NOMO-1 treated with dmso at 0.1 percent for 144 hours (cell line): ENCODE data around the gene DET1.
"Not testable (repeated sequence)": the region's sequence is repeated elsewhere in the genome, so short reads cannot be mapped to it uniquely, and the experiment has no call there.

Experiments
- DNase-seq: peaks from one replicate; lab custom pipeline; 2025; ENCODE audit not compliant: unreplicated experiment; lab: John Stamatoyannopoulos, UW

Gene DET1

GRCh38 chr15:88498996-88499395 lies 47.5 kb downstream of the DET1 start:
- no peak for DNase-seq

DNA sequence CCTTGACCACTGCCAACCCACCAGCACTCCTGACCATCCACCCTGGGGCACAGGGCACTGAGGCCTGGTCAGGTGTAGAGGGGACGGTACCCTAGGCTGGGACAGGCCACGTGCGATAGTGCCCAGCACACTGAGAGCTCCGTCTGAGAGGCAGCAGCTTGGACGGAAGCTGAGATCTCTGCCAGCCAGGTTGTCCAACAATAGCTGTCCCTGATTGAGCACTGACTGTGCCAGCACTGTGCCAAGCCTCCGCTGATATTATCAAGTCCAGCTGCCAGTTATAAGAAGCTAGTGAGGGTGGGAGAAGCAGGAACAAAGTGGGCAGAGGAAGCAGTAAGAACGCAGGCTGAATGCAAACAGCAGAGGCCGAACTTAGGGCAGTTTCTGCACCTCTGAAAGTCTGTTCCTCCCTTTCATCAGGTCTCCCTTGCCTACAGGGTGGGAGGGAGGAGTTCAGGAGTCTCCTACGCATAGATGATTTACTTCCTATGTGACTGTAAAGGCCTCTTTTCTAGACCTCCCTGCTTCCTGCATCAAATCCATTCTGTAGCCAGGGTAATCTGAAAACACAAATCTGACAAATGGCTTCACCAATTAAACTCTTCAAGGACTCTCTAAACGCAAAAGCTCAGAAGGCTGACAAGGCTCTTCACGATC lies 49.2 kb downstream of the DET1 start:
- no peak for DNase-seq

DNA sequence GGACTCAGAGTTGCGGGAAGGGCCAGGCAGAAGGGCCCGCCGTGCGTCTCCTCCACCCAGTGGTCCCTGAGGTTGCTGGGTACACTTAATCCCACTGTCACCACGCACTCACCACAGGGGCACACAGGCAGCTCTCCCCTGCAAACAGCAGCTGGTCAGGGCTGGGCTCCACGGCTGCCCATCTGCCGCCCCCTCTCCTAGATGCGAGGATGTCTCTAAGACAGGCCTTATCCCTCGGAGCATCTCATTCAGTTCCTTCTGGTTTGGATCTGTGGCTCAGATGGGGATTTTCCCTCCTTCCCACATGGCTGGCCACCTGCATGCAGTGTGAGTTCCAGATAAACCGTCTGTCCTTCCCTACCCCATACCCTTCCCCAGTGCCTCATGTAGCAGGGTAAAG lies 52.6 kb downstream of the DET1 start:
- DNase-seq, result no peak

GRCh38 chr15:88491158-88491557 lies 55.3 kb downstream of the DET1 start:
- DNase-seq, result no peak

DNA sequence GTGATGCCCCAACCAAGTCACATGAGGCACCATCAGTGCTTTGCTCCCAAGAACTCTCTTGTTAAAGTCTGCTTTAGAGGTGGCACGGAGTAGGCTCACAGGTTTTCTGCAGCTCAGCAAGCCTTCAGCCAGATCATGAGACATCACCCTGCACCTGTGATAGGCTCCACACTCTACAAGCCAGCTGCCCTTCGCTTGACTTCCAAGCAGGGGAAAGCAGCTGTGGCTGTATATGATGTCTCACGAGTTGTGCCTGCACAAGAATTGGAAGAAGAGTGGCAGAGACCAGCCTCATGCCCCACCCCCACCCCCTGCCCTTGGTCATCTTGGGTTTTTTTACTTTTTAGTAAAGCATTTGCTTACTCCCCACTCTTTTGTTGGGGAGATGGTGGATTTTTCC lies 56.4 kb downstream of the DET1 start:
- no peak for DNase-seq

- DNase-seq, result no peak
Measured at GRCh38 chr15:88489321-88489720, 57.2 kb downstream of the DET1 start.

GRCh38 chr15:88487796-88488523 lies 58.5 kb downstream of the DET1 start:
- no peak for DNase-seq

GRCh38 chr15:88487178-88487795 lies 59.2 kb downstream of the DET1 start:
- DNase-seq, result no peak

DNA sequence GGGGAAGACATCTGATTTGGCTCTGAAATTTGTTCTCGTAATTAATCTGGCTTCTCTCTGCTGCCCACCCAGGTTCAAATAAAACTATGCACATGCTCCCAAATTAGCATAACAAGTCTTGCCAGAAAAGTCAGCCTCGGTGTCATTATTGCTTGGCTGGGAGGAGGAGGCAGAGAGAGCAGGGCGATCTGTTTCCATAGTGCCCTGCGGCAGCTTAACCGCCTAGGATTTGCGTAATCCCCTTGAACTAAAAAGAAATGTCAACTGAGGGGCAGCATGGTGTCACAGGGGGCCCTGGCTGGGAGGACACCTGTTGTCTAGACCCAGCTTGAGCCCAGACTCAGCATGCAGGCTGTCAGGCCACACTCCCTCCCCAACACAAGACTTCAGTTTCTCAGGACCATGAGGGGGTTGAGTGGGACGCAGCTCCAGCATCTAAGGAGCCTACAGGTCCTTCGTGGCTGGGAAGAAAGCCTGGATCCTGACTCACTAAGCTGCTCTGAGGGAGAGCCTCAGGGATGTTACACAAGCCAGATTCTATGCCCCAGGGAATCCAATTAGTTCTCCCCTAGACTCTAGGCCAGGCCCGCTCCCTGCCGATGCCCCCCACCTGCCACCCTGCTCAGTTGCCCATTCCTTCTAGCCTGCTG lies 61.7 kb downstream of the DET1 start:
- no peak for DNase-seq

DNA sequence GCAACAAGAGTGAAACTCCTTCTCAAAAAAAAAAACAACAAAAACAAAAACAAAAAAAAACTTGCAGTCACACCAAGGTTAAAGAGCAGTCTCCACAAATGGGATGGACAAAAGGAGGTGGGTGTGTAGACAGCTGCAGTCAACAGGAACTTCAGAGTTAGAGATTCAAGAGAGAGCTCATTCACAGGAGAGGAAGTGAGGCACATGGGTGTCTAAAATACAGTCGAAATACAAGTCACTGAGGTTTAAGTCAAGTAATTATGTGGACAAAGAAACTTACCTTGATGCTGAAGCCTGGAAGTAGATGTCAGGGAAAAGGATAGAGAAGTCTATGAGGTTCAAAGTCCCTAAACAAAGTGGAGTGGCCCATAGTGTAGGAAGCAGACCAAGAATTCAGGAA lies 64.2 kb downstream of the DET1 start:
- DNase-seq, result no peak

GRCh38 chr15:88480981-88481380 lies 65.5 kb downstream of the DET1 start:
- no peak for DNase-seq

- no peak for DNase-seq
Measured at GRCh38 chr15:88479169-88479568, 67.3 kb downstream of the DET1 start.

DNA sequence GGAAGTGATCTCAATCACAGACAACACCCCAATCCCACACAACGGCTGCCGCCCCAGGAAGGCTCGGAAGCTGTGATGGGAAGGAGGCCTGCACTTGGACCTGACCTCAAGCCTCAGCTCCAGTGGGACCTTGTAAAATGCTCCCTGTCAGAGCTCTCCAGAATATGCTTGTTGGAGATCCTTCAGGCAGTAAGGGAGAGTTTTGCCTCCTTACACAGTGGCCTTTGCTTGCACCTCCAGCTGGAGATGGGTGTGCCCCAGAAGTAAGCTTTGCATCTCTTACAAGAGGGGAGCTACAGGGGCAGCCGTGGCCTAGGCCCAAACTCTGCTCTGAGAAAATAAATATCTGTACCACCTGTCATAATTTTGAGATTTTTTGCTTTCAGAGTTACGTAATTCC lies 68.6 kb downstream of the DET1 start:
- DNase-seq, result no peak

GRCh38 chr15:88477126-88477525 lies 69.4 kb downstream of the DET1 start:
- no peak for DNase-seq

GRCh38 chr15:88476635-88477060 lies 69.8 kb downstream of the DET1 start:
- peak; percentile 34 for DNase-seq

GRCh38 chr15:88473661-88474293 lies 72.7 kb downstream of the DET1 start:
- DNase-seq, result not testable (repeated sequence)

GRCh38 chr15:88472225-88472624 lies 74.3 kb downstream of the DET1 start:
- no peak for DNase-seq

DNA sequence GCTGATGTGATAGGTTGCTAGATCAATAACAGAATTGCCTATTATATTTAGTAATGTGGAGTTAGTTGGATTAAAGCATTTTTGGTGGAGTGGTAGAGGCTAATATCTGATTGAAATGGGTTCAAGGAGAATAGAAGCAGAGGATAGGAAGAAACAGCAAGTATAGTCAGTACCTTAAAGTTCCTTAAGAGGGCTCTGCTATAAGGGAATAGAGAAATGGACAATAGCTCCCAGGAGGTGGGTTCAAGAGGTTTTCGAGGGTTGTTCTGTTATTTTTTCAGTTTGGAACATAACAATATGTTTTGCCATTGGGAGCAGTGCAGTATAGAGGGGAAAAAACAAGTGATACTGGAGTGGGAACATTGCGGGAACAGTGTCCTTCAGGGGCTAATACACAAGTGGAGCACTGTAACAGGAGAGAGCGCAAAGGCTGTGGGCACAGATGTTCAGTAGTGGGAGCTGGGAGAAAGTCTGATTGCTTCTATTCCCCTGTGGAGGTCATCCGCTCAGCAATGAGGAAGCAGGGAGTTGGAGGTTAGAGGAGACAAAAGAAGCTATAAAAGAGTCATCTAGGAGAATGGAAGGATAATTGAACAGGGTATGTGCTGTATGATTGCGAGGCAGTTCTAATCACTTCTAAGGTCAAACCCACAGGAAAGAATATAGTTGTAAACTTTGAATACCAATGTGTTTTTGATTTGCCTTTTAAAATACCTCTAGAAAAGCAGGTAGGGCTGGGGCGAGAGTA lies 75.7 kb downstream of the DET1 start:
- no peak for DNase-seq

- DNase-seq, result no peak
Measured at GRCh38 chr15:88469321-88469720, 77.2 kb downstream of the DET1 start.

DNA sequence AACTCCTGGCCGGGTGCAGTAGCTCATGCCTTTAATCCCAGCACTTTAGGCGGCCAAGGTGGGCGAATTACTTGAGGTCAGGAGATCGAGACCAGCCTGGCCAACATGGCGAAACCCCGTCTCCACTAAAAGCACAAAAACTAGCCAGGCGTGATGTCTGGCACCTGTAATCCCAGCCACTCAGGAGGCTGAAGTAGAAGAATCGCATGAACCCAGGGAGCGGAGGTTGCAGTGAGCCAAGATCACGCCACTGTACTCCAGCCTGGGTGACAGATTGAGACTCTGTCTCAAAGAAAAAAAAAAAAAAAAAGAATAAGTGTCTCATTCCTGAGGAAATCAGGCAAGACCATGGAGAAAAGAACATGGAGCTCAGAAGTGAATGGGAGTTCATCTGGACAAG lies 77.8 kb downstream of the DET1 start:
- DNase-seq, result not testable (repeated sequence)
